NCI-H1930 (cell line): ENCODE data around the gene USP30.

ENCODE experiments used
- DNase-seq, 2 experiments: peaks; one replicate each; lab custom pipeline; 2025; lab: John Stamatoyannopoulos, UW

The USP30 gene

GRCh38 chr12:109098183-109098604, 45.8 kb downstream of the USP30 start:
- DNase-seq, result no peak

GRCh38 chr12:109098651-109099050, 46.3 kb downstream of the USP30 start:
- DNase-seq, result no peak

GRCh38 chr12:109099431-109100020, 47.1 kb downstream of the USP30 start:
- no peak for DNase-seq

GRCh38 chr12:109100741-109101140, 48.4 kb downstream of the USP30 start:
- no peak for DNase-seq

- DNase-seq, result no peak
Observed at GRCh38 chr12:109102491-109102890, 50.1 kb downstream of the USP30 start.

GRCh38 chr12:109105176-109105575, 52.8 kb downstream of the USP30 start:
- DNase-seq, result no peak

- DNase-seq, result no peak
Observed at GRCh38 chr12:109109746-109110350, 57.5 kb downstream of the USP30 start.

- no peak for DNase-seq
Observed at GRCh38 chr12:109110988-109111495, 58.7 kb downstream of the USP30 start.

GRCh38 chr12:109112720-109113465, 60.5 kb downstream of the USP30 start:
- DNase-seq, result no peak

GRCh38 chr12:109113661-109114321, 61.4 kb downstream of the USP30 start:
- DNase-seq, result no peak

GRCh38 chr12:109114644-109115043, 62.3 kb downstream of the USP30 start:
- DNase-seq, result no peak

- no peak for DNase-seq
Observed at GRCh38 chr12:109115404-109115757, 63.0 kb downstream of the USP30 start.

GRCh38 chr12:109115758-109116610, 63.6 kb downstream of the USP30 start, which contains the start of gene ACACB:
Gene ACACB (plus strand): TSS chr12:109116587. CDS start chr12:109139406, 22,819 bp downstream.
- no peak for DNase-seq

GRCh38 chr12:109116611-109116949, 64.2 kb downstream of the USP30 start:
- no peak for DNase-seq

- DNase-seq, result no peak
Observed at GRCh38 chr12:109120095-109120494, 67.7 kb downstream of the USP30 start.

- DNase-seq, result no peak
Observed at GRCh38 chr12:109120557-109120956, 68.2 kb downstream of the USP30 start.

GRCh38 chr12:109121346-109121880, 69.0 kb downstream of the USP30 start:
- DNase-seq, result no peak

- no peak for DNase-seq
Observed at GRCh38 chr12:109124878-109125648, 72.7 kb downstream of the USP30 start.

GRCh38 chr12:109125791-109126190, 73.4 kb downstream of the USP30 start:
- DNase-seq, result no peak

GRCh38 chr12:109126784-109127183, 74.4 kb downstream of the USP30 start:
- no peak for DNase-seq
